GM18520 (cell line): ENCODE data around the gene CYP21A2.
"Not testable (repeated sequence)": the region's sequence is repeated elsewhere in the genome, so short reads cannot be mapped to it uniquely, and the experiment has no call there.

Experiments
- ATAC-seq: cut with Tn5 transposase; IDR thresholded peaks from one replicate; pipeline ENCODE4 v1.9.1; 2021; ENCODE audit not compliant: unreplicated experiment

CYP21A2 gene

GRCh38 chr6:32029553-32029952, 8.7 kb upstream of the CYP21A2 start:
- not testable (repeated sequence) for ATAC-seq

GRCh38 chr6:32035283-32036013, 2.8 kb upstream of the CYP21A2 start:
- ATAC-seq: not testable (repeated sequence)

DNA sequence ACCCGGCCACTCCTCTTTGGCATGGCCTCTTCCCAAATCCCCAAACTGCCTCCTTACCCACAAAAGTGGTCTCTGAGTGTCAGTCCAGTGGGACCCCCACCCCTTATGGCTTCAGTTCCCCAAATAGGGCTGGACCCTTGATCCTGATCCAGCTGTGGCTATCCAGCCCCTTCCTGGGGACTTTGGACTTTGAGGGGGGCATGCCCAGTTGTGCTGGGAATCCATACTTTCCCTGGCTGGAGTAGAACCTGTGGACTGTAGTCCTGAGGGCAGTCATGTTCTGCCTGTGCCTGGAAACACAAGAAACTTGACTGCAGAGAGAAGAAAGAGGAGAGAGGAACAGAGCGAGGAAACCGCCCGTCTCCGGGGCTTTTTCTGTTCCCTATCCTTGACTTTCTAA, 1.1 kb upstream of the CYP21A2 start:
- ATAC-seq: not testable (repeated sequence)

- not testable (repeated sequence) for ATAC-seq
These were observed 663 bp downstream of the CYP21A2 start for GRCh38 chr6:32038878-32039277.

DNA sequence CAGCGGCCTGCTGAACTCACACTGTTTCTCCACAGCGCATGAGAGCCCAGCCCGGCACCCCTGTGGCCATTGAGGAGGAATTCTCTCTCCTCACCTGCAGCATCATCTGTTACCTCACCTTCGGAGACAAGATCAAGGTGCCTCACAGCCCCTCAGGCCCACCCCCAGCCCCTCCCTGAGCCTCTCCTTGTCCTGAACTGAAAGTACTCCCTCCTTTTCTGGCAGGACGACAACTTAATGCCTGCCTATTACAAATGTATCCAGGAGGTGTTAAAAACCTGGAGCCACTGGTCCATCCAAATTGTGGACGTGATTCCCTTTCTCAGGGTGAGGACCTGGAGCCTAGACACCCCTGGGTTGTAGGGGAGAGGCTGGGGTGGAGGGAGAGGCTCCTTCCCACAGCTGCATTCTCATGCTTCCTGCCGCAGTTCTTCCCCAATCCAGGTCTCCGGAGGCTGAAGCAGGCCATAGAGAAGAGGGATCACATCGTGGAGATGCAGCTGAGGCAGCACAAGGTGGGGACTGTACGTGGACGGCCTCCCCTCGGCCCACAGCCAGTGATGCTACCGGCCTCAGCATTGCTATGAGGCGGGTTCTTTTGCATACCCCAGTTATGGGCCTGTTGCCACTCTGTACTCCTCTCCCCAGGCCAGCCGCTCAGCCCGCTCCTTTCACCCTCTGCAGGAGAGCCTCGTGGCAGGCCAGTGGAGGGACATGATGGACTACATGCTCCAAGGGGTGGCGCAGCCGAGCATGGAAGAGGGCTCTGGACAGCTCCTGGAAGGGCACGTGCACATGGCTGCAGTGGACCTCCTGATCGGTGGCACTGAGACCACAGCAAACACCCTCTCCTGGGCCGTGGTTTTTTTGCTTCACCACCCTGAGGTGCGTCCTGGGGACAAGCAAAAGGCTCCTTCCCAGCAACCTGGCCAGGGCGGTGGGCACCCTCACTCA, 1.4 kb downstream of the CYP21A2 start:
- not testable (repeated sequence) for ATAC-seq

GRCh38 chr6:32040299-32041049, 2.3 kb downstream of the CYP21A2 start:
- not testable (repeated sequence) for ATAC-seq

DNA sequence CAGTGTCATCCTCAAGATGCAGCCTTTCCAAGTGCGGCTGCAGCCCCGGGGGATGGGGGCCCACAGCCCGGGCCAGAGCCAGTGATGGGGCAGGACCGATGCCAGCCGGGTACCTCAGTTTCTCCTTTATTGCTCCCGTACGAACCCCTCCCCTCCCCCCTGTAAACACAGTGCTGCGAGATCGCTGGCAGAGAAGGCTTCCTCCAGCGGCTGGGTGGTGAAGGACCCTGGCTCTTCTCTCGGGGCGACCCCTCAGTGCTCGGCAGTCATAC, 2.8 kb downstream of the CYP21A2 start:
- ATAC-seq: not testable (repeated sequence)

GRCh38 chr6:32041385-32041784, 3.2 kb downstream of the CYP21A2 start:
- ATAC-seq: not testable (repeated sequence)

GRCh38 chr6:32042276-32042675, 4.1 kb downstream of the CYP21A2 start:
- ATAC-seq: not testable (repeated sequence)

DNA sequence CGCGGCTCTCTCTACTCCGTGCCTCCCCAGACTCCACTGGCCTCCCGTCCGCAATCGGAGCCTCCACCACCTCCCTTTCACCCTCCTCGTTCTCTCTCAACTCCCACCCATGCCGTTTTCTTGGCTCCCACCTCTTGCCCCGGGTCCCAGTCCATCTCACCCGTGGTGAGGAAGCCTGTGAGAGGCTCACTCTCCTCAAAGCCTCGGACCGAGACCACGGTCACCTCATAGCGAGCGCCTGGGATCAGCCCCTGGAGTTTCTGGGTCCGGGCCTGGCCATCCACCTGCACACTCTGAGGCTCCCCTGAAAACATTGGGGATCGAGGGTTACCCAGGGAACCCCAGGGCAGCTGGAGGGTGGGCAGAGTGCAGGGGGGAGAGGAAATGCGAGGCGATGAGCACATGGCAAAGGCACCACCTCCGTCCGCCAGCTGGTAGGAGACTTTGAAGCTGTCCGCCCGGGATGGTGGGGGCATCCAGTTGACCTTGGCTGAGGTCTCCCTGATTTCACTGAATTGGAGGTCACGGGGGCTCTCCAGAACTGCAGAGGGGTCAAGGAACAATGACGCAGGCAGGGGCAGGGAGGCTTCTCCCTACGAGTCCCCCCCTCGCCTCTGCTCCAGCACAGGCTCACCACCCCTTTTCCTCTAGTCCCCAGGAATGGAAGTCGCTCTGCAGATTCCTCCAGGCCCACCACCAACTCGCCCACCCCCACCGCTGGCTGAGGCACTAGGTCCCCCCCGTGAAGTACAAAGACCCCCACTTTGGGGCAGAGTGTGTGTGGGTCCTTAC, 5.6 kb downstream of the CYP21A2 start:
- ATAC-seq: not testable (repeated sequence)

GRCh38 chr6:32044916-32045315, 6.7 kb downstream of the CYP21A2 start:
- ATAC-seq: not testable (repeated sequence)

- ATAC-seq: no peak
These were observed 7.7 kb downstream of the CYP21A2 start for GRCh38 chr6:32045811-32046449.

- ATAC-seq: no peak
These were observed 8.4 kb downstream of the CYP21A2 start for GRCh38 chr6:32046450-32047083.

- ATAC-seq: no peak
These were observed 8.9 kb downstream of the CYP21A2 start for GRCh38 chr6:32047084-32047478.

DNA sequence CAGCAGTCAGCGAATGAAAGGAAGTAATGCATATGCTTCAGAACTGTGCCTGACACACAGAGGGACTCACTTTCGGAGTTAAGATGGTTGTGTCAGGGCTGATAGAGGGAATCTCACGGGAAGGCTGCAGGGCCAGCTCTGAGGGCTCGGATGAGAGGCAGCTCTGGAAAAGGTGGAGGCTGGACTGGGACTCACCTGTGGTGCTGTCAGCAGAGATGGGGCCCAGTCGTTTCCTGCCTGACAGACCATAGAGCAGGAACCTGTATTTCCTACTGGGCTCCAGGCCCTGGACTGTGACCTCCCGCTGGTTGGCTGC, 9.3 kb downstream of the CYP21A2 start:
- ATAC-seq: no peak

- no peak for ATAC-seq
These were observed 9.9 kb downstream of the CYP21A2 start for GRCh38 chr6:32047855-32048766.

GRCh38 chr6:32049149-32049548, 10.9 kb downstream of the CYP21A2 start:
- ATAC-seq: not testable (repeated sequence)

GRCh38 chr6:32049736-32050135, 11.5 kb downstream of the CYP21A2 start:
- ATAC-seq: not testable (repeated sequence)

DNA sequence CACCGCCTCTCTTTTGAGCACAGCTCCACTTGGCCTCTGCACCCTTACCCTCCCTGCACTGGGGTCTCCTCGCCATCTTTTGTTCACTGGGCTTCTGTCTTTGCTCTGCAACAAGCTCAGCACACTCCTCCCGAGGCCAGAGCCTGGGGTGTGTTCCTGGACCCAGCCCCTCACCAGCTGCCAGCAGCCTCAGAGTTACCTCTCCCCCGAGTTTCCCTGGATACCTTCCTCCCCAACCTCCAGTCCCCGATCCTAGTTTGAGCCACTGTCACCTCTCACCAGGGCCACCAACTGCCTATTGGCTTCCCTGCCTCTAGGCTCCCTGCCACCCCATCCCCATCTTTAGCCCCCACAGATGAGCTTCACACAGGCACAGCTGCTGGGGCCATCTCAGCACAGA, 12.3 kb downstream of the CYP21A2 start:
- ATAC-seq: no peak
